ENCODE measurements around the gene IRF4.
"Not testable (repeated sequence)": the region's sequence is repeated elsewhere in the genome, so short reads cannot be mapped to it uniquely, and the experiment has no call there.

Gene IRF4

DNA sequence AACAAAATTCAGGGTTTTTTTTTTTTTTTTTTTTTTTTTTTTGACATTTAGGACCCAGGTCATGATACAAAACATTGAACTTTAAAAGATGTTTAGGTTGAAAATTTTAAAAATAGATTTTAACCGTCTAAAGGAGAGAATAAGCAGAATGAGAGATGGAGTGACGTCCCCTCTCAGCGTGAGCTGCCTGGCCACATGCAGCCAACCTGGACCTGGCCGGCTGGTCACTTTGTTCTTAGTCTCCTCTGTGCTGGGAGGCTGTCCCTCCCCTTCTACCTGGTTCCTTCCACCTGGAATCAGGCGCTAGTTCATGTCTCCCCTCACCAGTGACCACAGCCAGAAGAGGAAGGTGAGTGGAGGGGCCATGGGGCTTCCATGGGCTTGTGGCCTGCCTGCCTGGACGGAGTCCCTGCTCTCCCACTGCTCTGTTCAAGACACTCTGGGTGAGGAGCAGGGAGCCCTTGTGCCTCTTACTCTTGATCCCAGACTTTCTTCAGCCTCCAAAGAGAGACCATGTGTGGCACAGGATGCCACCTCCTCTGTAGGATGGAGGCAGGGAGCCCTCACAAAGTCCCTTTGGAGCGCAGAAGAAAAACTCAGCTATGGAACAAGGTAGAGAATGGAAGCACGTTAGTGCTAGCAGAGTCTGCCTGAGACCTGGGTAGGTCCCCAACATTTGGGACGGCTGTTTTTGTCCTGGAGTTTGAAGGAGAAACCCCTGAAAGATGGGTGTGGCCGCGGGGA, 31.7 kb downstream of the IRF4 start:
- DNase-seq, result no peak

DNA sequence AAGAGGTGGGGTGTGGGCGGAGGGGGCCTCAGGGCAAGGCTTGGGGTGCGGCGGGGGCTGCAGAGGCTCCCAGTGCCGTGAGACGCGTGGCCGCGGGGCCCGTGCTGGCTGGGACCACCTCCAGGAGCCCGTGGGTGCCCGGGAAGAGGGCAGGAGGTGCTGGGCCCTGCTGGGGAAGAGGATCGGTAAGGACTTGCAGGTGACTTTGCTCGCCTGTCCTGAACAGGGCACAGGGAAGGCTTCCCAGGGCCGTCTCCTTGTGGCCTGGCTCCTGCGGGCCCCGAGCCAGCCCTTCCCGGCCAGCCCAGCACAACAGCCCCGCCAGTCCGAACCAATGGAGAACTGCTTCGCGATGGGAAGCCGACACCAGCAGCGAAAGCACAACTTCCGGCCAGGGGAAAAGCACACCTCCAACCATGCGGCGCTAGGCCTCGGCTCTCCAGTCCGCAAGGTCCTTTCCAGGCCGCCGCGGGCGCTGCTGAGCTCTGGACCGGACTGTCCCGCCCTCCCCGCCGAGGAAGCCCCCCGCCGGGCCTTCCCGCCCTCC, 32.3 kb downstream of the IRF4 start:
- no peak for DNase-seq

DNA sequence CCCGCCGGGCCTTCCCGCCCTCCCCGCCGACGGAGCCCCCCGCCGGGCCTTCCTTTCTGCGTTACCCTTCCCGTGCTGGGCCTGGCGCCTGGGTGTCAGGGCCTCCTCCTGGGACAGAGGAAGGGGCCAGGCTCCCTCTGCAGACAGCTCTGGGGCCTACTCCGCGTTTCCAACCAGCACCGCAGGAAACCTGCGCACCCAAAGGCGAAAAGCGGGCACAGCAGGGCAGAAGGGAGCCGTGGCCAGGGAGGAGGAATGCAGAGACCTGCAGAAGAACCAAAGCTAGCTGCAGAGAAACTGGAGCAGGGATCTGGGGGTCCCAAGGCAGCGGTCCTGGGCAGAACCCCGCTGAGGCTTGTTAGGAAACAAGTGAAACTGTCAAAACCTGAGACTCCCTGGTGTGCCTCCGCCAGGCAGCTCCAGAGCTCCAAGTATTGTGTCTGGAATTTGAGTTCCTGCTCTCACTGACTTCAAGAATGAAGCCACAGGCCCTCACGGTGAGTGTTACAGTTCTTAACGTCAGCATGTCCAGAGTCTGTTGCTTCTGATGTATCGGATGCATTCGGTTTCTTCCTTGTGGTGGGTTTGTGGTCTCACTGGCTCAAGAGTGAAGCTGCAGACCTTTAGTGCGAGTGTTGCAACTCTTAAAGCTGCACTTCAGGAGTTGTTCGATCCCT, 33.3 kb downstream of the IRF4 start:
- DNase-seq, result no peak

DNA sequence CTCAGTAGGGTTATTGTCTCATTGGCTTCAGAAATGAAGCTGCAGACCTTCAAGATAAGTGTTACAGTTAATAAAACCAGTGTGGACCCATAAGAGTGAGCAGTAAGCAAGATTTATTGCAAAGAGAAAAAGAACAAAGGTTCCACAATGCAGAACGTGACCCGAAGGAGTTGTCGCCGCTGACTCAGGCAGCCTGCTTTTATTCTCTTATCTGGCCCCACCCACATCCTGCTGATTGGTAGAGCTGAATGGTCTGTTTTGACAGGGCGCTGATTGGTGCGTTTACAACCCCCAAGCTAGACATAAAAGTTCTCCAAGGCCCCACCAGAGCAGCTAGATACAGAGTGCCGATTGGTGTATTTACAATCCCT, 33.9 kb downstream of the IRF4 start:
- not testable (repeated sequence) for DNase-seq

DNA sequence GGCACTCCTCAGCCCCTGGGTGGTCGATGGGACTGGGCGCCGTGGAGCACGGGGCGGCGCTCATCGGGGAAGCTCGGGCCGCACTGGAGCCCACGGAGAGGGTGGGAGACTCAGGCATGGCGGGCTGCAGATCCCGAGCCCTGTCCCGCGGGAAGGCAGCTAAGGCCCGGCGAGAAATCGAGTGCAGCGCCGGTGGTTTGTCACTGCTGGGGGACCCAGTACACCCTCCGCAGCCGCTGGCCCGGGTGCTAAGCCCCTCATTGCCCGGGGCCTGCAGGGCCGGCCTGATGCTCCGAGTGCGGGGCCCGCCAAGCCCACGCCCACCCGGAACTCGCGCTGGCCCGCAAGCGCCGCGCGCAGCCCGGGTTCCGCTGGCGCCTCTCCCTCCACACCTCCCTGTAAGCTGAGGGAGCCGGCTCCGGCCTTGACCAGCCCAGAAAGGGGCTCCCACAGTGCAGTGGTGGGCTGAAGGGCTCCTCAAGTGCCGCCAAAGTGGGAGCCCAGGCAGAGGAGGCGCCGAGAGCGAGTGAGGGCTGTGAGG, 34.7 kb downstream of the IRF4 start:
- DNase-seq, result not testable (repeated sequence)

DNA sequence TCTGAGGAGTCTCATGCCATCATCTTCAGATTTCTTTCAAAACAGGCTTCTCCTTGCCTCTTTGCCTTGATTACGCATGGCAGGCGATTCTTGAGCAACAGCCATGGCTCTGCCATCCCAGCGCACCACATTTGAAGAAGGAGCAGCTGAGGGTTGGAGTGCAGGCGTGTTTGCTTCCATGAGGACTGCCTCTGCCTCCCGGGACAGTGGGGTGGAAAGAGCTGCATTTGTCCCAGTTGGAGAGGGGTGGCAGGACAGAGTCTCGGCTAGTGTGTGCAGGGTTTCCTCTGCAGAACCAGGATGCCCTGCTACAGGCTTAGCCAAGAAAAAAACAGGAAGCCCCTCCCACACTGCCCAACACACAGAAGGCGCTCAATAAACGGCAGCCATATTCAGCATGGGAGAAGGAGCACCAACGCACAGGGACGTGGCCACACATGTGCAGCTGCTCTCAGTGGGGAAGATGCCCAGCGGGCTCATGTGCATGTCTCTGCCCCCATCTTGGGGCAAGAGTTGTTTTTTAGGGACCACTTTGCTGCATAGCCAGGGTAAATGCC, 36.6 kb downstream of the IRF4 start:
- no peak for DNase-seq

DNA sequence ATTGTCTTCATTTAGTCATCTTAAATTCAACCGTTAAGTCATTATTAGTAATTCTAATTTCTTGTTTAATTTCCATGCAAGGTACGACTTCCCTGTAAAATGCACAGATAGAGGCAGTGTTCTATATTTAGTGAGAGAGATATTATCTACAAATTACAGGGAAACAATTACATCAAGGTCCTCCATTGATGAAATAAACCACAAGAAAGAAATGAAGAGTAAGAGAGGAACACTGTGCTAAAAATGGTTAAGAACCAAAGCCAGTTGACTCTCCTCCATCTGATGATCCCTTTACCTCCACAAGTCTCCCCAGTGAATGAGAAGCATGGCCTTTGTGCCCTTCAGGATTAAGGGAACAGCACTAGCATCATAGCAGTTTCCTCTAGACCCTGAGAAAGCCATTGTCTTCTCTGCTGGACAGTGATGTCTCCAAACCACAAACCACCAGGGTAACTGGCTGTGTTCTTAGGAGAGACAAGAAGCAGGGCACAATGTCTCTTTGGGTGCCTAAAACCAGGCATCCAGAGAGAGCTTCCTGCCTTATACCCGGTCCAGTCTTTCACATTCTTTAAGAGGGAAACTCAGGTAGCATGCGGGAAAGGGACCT, 38.1 kb downstream of the IRF4 start:
- no peak for DNase-seq

DNA sequence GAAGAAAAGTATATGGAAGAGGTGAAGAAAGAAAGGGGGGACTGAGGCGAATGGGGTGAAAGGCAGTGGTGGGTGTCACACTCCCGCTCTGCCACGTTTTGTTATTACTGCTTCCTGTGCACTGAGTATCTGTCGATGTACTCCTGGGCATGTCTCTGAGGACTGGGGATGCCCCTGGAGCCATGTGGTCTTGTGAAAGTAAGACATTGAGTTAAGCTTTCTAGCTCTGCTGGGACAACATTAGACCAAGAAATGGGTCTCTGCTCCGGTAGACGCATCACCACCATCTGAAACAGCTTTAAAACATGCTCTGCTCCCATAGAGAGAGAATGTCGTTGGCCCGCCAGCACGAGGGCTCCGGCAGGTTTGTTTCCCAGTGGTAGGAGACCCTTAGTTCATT, 40.0 kb downstream of the IRF4 start:
- DNase-seq, result no peak

DNA sequence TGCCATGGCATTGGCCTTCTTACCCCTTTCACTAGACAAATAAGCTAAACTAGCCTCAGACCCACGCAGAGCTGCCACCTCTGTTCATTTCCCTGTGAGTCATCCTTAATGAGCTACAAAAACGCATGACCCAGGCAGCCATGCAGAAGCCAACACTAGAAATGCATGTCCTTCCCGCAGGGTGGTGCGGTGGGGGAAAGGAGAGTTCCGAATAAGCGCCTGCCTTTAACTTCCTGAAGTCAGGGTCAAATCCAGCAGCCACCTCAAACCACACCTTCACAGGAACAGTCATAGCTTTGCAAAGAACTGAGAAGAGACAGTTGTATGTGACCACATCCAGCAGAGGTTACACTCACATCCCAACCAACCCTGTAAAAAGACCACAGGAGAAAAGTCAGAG, 40.4 kb downstream of the IRF4 start:
- no peak for DNase-seq

DNA sequence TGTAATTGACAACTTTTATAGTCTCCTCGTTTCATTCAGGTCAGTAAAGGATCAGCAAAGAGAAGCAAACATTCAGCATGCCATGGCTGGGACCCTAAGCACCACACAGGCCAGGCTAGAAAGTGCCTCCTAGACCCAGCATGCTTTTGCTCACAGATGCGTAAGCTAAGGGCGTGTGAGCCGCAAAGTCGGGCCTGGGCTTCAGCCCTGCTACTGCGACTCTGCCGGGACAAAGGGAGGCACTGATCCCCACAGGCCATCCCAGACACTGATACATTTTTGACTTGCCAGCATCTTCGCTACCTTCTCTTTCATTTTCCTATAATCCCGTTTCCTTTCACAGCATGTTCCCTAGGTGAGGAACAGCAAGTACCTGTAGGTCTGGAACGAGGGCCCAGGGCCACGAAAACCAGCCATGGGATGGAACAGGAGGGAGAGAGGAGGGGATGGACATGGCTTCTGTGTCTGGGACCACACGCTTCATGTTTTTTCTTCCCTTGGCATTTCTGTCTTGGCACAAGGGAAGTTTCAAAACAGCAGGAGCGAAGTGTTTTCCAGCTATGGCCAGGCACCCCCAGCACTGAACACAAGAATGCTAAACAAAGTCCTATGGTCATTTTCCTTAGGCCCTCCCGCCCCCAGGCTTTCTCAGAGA, 42.6 kb downstream of the IRF4 start:
- no peak for DNase-seq

DNA sequence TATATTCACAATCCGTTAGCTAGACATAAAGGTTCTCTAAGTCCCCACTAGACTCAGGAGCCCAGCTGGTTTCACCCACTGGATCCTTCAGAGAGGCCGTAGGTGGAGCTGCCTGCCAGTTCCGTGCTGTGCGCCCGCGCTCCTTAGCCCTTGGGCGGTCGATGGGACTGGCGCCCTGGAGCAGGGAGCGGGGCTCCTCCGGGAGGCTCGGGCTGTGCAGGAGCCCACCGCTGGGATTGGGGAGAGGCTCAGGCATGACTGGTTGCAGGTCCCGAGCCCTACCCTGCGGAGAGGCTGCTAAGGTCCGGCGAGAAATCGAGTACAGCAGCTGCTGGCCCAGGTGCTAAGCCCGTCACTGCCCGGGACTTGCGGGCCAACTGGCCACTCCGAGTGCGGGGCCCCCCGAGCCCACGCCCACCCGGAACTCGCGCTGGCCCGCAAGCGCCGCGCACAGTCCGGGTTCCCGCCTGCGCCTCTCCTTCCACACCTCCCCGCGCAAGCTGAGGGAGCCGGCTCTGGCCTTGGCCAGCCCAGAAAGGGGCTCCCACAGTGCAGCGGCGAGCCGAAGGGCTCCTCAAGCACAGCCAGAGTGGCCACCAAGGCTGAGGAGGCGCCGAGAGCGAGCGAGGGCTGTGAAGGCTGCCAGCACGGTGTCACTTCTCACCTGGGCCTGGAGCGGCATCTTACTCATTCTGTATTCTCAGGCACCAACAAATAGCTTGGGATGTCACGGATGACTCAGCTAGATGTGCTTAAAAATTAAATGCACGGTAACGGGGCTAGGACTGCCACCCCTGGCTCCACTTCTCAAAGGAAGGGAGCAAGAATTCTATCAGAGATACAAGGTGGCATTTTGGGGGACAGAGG, 44.1 kb downstream of the IRF4 start:
- no peak for DNase-seq

DNA sequence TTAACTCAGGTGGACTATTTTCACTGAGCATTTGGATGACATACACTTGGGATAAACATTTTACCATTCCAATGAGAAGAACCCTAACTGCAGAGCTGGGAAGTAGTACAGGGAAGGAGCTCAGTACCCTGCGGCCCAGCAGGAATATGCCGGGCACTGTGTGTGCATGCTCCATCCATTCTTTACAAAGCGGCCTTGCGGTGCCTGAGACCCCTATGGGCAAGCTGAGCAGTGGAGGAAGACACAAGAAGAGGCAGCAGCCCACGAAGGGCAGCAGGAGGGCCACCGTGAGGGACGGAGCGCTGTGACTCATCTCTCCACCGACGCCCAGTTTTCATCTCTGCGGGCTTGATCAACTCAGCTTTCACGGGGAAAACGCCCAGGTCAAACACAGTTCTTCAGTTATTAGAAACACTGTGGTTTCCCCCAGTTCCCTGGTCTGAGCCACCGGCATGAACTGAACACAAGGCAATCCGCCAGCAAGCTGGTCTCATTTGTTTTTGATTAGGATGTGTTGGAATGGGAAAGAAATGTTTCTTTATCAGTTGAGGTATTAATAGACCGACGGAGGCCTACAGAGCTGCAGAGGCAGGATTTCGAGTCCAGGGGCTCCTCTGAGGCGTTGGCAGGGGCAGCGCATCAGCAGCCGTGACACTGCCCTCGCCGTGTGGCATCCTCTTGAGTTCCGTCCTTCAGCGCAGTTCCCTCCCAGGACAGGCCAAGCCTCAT, 44.9 kb downstream of the IRF4 start:
- no peak for DNase-seq

DNA sequence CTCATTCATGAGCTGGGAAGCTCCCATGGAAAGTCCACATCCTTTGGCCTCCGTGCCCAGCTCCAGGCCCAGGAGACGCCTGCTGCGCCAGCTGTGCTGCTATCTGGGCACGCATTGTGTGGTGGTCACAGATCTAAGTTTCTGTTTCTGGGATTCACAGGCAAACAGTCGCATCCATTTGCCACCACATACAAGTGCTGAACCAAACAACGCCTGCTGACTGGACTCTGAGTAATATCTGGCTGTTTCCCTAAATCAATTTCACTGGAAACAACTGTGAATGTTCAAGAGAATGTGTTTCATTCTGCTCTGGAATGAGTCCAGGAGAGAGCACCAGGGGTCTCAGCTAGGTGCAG, 45.5 kb downstream of the IRF4 start:
- DNase-seq, result no peak

DNA sequence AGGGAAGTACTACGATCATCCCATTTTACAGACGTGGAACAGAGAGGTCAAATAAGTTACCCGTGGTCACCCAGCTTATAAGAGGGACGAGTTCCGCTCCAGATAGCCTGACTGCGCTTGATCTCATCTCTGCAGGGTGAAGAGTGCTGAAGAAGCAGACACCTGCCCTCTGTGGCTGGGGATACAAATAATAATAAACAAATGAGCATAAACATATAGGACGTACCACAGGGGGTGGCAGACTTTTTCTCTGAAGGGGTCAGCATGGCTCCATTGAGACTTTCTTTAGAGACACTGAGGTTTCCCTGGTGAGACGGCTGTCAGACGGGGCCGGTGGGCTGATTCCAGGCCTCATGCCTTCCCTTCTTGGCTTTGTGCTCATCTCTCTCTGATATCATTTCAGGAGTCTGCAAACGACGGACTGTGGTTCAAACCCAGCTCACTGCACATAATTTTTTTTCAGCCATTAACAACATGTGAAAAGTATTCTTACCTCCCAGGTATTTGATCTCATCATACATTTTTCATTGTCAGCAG, 47.1 kb downstream of the IRF4 start:
- no peak for DNase-seq

DNA sequence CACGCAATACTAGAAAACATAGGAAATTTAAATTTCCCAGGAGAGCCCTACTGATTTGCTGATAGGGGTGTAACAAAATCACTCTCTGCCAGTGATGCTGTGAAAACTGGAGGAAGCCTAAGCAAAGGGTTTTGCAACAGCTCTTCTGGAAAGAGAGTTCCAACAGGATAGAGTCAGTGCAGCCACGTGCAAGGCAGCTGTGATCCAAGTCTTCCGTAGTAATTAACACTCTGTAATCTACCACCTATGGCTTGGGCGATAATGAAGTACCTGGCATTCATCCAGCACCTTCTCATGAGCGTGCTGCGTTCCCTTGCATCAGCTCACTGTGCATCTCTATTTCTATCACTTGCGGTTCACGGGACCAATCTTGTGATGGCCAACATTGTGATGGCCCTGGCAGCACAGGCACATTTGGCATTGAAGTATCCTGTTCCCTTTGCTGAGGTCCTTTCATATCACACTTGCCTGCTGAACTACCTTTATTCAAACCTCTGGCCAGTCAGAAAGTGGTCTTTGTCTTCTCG, 48.2 kb downstream of the IRF4 start:
- DNase-seq, result no peak

DNA sequence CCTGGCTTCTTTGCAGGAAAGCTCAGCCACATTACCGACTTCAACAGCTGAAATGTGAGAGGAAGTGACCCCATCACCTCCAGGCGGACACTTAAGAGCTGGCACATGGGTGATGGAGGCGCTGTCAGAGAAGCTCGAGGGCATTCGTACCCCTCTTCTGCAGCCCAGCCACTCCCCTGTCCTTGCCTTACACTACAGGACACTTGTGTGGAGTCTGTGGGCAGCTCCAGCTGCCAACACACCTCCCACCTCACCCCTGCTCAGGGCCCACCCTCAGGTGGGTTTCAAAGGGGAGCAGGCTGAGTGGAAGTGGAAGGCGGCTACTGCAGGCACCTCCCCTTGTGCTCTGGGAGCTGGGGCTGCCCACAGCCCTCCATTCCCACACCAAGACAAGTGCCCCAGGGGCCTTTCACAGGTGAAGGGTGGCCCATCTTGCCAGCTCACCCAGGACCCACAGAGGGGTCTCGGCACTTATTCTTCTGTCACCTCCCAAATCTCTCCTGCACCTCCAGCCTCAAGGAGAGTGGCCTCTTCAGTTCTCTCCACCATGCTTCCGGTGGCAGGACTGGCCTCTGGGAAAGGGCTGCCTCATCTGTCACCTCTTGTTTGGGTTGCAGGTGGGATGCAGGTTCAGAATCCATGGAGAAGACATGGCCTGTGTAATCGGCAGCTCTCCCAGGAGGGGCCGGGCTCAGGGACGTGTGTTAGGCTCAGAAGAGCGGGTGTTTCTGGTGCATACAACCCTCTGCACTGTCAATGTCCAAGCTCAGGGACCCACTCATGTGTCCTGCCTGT, 49.8 kb downstream of the IRF4 start:
- DNase-seq, result no peak

DNA sequence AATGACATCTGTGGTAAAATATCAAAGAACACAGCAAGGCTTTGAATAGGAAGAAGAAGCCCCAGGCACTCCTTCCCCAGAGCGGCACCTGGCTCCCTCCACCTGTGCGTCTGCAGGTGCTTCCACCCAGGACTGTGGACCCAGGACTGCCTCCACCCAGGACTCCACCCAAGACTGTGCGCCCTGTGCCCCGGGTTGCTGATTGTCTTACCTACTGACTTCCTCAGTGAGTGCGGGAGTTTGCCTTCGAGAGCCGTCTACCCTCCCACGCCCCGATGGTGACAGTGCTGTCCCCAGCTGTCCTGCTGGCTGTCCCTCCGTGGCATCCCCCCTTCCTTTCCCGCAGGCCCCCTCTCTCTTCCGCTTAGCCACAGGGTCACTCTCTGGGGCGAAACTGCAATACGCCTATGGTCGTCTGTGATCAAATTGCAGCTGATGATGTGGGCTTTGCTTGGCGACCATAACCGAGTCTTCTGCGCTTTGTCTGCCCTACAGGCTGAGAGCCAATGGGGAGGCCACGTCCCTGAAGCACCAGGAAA, 52.1 kb downstream of the IRF4 start:
- DNase-seq, result no peak

DNA sequence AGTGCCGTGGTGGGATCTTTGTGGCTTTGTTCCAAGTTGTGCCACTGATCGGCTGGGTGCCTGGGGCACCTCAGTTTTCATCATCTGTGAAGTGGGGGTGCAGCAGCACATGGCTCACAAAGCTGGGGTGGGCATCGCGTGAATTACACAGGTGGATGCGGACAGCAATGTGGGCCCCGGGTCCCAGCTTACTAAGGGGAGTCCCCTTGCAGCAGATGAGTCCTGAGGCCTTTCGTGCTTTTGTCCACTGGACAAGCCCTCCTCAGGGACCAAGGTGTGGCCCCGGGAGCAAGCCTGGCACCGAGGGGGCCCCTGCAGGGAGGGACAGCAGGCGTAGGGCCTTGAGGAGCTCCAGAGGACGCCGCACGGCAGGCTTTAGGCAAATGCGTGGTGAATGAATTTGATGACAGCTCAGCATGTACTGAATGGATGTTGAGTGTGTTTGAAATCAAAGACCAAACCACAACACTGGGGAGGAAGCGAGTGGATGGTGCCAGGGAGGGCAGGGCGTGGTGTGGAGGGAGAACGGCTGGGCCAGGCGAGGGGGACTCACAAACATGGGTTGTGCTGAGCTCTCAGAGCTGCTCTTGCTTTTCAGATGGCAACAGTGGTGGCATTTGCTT, 53.2 kb downstream of the IRF4 start:
- no peak for DNase-seq

Data from retina (tissue), 1 donor.